ENCODE results near the gene BRDT. TPM values are rescaled to one million over a fixed set of nuclear protein-coding genes. Genes with fewer than 3 reads are reported as not detected.
A peak's percentile ranks its signal among the peaks of the same experiment; 100 is the strongest.

BRDT gene
- polyA plus RNA-seq, 1 donor from 2014 or later = not detected

DNA sequence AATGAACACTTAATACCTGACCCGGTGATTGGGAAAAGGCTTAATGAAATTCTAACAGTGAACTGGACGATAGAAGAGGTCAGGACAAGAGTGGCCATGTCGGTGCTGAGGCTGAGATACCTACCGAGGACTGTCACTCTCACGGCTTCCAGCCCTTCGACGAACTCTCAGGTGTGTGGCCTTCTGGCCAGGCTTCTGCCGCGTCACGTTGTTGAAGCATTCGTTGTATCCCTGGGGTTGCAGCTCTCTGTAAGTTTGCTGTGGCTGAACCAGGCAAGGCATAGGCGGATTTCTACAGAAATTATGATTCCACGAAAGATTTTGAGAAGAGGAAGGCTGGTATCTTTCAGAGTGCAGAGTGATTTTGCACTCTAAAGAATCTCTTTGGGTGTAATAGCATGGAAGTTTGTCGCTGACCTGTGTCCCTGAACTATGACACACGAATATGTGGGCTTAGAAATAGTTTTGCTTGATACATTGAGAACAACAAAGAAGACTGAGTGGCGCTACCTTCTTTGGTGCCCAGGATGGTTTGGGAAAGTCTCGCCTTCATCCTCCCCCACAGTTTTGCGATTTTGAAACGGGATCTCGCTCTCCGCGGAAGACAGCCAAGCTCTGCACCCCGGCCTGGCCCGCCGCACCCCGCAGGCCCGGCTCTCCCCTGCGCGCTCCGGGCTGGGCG is 80.2 kb downstream of the BRDT start:
- peaks cover 0 to 2% (median 0%) of the 10 kb centered on the region in 3 donors for H3K9me3 Mint-ChIP-seq
- H3K4me1 Mint-ChIP-seq = peaks cover 4 to 10% (median 4%) of the 10 kb centered on the region in 3 donors
- H3K4me3 Mint-ChIP-seq = peak overlapping the region in 3 of 4 donors; percentile 60 to 71 (median 61)
- no peaks in the 10 kb centered on the region for H3K36me3 Mint-ChIP-seq
- no peak overlapping the region for H3K27ac Mint-ChIP-seq
- H3K27me3 Mint-ChIP-seq = peaks cover 19% of the 10 kb centered on the region

DNA sequence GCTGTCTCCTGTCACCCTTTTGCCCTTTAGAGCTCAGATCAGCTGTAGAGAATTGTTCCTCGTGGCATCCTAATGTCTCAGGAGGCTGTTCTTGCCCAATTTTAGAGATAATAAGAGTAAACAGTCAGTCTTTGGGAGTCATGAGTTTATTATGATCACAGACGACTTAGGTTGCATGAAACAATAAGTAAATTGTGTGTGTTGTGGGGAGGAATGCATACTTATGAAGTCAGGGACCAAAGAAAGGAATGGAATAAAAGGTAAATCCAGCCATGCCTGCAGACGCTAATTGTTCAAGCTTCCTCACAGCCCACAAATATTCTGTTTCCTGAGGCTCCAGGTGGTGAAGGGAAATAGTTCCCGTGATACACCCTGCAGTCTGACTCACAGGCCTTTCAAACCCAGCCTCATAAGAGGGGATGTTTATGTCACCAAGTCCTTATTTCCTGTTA is 81.5 kb downstream of the BRDT start:
- no peak overlapping the region for H3K27ac Mint-ChIP-seq
- peaks cover 20% of the 10 kb centered on the region for H3K27me3 Mint-ChIP-seq
- peak overlapping the region in 3 of 4 donors; percentile 21 to 81 (median 72) for H3K4me3 Mint-ChIP-seq
- H3K36me3 Mint-ChIP-seq = no peaks in the 10 kb centered on the region
- peaks cover 0 to under 1% (median 0%) of the 10 kb centered on the region in 3 donors for H3K9me3 Mint-ChIP-seq
- H3K4me1 Mint-ChIP-seq = peaks cover 4 to 10% (median 4%) of the 10 kb centered on the region in 3 donors

DNA sequence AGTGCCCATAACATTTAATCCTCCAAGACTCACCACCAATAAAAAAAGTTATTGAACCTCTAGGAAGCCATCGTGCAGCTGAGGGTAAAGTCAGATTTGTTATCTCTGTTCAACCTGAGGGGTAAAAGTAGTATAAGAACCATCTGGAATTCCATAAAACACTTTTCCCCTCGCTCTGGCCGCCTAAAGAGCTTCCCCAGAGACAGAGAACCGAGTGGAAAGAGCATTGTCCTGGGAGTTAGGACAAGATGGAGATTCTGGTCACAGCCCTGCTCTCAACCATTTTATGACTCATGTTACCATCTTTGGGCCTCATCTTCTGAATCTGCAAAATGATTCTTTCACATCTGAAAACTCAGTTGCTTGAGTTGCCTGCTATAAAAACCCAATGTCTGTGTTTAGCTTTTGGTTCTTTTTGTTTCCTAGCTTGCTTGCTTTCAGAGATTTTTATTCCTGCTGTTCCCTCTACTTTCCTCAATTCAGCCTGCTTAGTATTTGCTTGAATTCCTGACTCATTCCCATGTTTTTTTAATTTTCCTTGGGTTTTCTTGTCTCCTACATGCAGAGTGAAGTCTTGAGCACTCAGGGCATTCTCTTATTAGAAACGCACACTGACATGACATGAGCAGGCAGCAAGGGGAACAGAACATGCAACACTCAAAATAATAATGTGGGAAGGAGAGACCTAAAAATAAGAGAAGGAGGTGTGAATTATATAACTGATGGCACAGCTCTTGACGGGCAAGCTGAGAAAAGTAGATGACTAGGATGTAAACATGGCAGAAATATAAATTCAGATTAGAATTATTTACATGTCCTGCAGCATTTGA is 82.3 kb downstream of the BRDT start:
- no peak overlapping the region for H3K4me3 Mint-ChIP-seq
- no peaks in the 10 kb centered on the region for H3K9me3 Mint-ChIP-seq
- H3K36me3 Mint-ChIP-seq = no peaks in the 10 kb centered on the region
- peaks cover 22% of the 10 kb centered on the region for H3K27me3 Mint-ChIP-seq
- H3K4me1 Mint-ChIP-seq = peaks cover 4 to 10% (median 4%) of the 10 kb centered on the region in 3 donors
- H3K27ac Mint-ChIP-seq = no peak overlapping the region

DNA sequence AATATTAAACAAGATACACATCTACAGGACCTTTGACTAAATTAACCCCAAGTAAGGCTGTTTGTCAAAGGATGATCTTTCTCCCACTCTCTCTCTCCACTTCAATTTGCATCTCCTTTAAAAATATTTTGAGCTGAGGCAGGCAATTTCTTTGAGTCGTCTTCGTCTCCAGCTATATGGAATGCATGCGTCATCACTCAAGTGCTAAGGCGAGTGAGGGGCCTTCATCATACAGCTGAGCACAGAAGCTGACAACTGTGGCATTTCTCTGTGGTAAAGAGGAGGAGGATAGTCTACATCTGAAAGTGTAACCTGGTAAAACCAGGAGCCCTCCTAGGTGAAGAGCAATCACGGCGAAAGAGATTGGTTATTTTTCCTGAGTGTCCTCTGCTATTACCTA is 88.2 kb downstream of the BRDT start:
- Mint-ChIP-seq H3K4me3 (no peak overlapping the region), H3K9me3 (no peaks in the 10 kb centered on the region), H3K27me3 (peaks cover 10% of the 10 kb centered on the region), H3K4me1 (no peaks in the 10 kb centered on the region), H3K27ac (no peak overlapping the region), H3K36me3 (no peaks in the 10 kb centered on the region)

DNA sequence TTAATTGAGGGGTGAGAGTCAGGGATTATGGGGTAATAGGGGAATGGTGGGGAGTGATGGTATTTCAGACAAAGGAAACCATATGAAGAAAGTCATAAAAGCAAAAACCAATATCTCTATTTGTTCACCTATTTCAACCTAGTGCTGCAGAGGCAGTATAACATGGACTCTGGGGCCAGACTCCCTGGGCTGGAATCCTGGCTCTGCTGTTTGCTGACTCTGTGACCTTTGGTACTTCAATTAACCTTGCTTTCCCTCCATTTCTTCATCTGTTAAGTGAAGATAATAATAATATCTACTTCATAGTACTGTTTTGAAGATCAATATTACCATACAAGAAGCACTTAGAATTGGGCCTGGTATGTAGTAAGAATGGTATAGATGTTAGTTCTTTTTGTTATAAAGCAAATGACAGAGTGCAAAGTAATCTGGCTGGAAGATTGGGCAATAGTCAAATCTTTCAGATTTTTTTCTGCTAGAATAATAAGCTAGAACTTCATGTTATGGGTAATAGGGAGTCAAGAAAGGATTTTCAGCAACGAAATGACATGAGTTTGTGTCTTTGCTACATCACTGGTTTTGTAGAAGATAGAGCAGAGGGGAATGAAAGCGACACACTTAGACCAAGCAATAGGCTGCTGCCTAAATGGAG is 89.6 kb downstream of the BRDT start:
- Mint-ChIP-seq H3K27me3 (peaks cover 8% of the 10 kb centered on the region), H3K36me3 (no peaks in the 10 kb centered on the region), H3K9me3 (no peaks in the 10 kb centered on the region), H3K27ac (no peak overlapping the region), H3K4me1 (no peaks in the 10 kb centered on the region), H3K4me3 (no peak overlapping the region)

DNA sequence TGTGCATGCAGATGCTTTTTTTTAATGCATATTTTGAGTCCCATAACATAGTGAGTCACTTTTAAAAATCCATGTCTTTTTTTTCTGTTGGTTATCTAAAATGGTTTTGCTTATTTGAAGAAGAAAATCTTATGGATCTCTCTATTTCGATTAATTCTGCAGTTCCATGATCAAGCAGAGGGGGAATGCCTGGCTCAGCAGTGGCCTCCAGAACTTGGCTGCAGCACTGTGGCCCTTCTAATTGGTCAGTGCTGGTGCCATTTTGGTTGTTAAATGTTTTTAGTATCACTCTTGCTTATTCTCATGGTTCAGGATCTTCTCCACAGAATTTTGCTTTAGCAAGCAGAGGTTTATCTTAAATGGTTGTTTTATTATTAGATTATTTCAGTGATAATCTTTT is 91.8 kb downstream of the BRDT start:
- no peaks in the 10 kb centered on the region for H3K4me1 Mint-ChIP-seq
- no peaks in the 10 kb centered on the region for H3K36me3 Mint-ChIP-seq
- no peak overlapping the region for H3K4me3 Mint-ChIP-seq
- no peaks in the 10 kb centered on the region for H3K9me3 Mint-ChIP-seq
- no peak overlapping the region for H3K27ac Mint-ChIP-seq
- H3K27me3 Mint-ChIP-seq = peaks cover 6% of the 10 kb centered on the region

DNA sequence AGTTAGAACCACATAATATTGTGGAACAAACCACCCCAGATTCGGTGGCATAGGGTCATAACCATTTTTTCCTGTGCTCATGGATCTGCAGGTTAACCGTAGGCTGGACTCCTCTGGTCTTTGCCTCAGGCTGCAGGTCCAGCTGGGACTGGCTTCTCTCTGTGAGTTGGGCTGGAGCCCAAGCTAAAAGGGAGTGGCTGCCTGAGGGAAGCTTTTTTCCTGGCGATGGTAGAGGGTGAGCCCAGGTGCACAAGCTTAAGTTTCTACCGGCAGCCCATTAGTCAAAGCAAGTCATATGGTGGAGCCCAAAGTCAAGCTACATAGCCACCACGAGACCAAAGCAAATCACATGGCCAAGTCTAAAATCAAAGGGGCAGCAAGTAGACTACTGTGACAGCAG is 94.4 kb downstream of the BRDT start:
- Mint-ChIP-seq H3K4me3 (no peak overlapping the region), H3K4me1 (no peaks in the 10 kb centered on the region), H3K9me3 (no peaks in the 10 kb centered on the region), H3K27ac (no peak overlapping the region), H3K27me3 (peaks cover 4% of the 10 kb centered on the region), H3K36me3 (no peaks in the 10 kb centered on the region)

DNA sequence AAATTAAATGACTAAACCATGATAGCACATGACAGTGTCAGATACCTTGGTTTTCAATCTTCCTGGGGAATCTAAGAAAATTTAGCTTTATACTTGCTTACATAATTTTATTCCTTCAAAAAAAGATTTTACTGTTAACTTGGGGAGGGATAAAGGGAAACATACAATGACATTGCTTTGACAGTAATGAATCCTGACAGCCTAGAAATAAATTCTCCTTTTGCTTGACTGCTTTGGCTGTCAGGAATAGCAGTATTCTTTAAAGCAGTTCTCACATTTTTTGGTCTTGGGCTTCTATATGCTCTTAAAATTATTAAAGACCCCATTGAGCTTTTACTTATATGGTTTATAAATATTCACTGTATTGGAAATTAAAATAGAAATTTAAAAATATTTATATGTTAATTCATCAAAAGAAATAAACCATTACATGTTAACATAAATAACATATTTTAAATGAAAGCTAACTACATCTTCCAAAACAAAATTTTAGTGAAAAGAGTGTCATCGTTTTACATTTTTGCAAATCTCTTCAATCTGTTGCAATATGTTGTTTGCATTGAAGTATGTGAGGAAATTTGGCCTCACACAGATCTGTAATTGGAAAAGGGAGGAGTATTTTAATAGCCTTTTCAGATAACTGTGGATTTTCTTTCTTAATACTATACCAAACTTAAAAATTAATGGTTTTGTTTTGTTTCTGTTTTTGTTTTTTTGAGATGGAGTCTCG is 96.7 kb downstream of the BRDT start:
- H3K9me3 Mint-ChIP-seq = no peaks in the 10 kb centered on the region

DNA sequence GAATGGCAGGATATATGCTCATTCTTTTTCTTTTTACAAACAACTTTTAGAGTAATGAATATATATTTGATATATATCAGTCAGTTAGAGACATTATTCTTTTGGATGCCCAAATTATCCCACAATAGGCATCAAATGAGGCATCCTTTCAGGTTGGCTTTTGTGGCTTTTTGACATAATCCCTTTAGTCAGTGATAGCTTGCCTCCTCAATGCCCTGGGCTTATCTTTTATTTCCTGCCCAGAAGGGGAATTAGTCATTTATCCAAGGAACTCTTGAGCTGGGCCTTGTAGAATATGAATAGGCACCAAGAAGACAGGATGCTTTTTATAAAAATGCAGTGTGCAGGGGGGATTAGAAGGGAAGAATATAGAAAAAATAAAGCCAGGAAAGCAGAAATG is 102.7 kb downstream of the BRDT start:
- Mint-ChIP-seq H3K4me1 (no peaks in the 10 kb centered on the region), H3K27me3 (no peaks in the 10 kb centered on the region)

More for the DNA sequence above, 96.7 kb downstream of the BRDT start:
- Mint-ChIP-seq H3K27me3 (no peaks in the 10 kb centered on the region), H3K4me3 (no peak overlapping the region), H3K36me3 (no peaks in the 10 kb centered on the region), H3K27ac (no peak overlapping the region), H3K4me1 (no peaks in the 10 kb centered on the region)

More for the DNA sequence above, 102.7 kb downstream of the BRDT start:
- no peaks in the 10 kb centered on the region for H3K36me3 Mint-ChIP-seq
- no peaks in the 10 kb centered on the region for H3K9me3 Mint-ChIP-seq
- no peak overlapping the region for H3K4me3 Mint-ChIP-seq
- no peak overlapping the region for H3K27ac Mint-ChIP-seq

Other genes starting within 250 kb of the BRDT start
- gene TGFBR3, start 63.2 kb upstream of the BRDT start, polyA plus RNA-seq = 2.3 TPM
- gene EPHX4, start 80.6 kb downstream of the BRDT start, polyA plus RNA-seq = not detected
- gene SETSIP, start 126.0 kb downstream of the BRDT start, polyA plus RNA-seq = not detected
- 0.93 TPM for gene BTBD8, start 130.9 kb downstream of the BRDT start, polyA plus RNA-seq

All from IgD-negative memory B cell (primary cell).